GM18951 (cell line): ENCODE results near the gene FAM13A.
"Not testable (repeated sequence)": the region's sequence is repeated elsewhere in the genome, so short reads cannot be mapped to it uniquely, and the experiment has no call there.

Experiments used
- POLR2A ChIP-seq: IDR thresholded peaks from 4 replicates; pipeline ENCODE4 v1.6.1; 2011; ENCODE audit warnings: mild to moderate bottlenecking; ENCODE audit not compliant: insufficient read length, insufficient read depth; ENCODE audit errors: extremely low read depth
- in situ Hi-C: fragments of 300-500 bp; cut with MboI; formaldehyde crosslinking; loops from one replicate; pipeline ENCODE4 v1.12.0; 2022; ENCODE audit warnings: low sequenced_read_pairs, mixed read lengths, inconsistent platforms; ENCODE audit not compliant: unreplicated experiment

The FAM13A gene

DNA sequence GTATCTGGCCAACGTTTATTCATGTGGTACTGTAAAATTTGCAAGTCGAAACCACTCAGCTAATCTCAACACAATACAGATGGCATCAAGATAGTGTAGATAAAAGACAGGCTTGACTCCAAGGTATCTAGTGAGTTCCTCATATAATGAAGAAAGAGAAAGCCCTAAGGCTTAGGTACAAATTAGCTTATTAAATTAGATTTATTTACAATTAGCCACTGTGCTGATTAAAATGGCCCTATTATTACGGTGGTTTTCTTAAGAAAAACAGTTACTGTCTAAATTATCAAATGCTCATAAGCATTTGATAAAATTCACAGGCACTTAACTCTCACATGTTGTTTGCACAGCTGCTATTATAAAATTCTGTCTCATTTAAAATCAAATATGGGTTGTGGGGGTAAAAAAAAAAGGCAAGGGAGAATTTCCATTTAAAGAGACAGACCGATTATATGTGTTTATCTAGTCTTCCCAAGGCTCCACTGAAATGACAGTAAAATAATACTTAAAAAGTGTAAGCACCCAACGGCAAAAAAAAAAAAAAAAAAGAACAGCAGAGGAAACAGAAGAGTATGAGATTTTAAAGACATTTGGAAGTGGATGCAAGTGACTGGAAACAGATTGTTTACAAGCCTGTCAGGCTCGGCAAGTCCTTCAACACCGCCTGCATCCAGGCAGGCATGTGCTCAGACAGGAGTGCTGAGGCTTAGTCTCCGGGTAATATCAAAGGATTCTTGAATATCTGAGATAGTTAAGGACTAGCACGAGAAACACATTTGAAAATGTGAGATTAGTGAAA lies 55.1 kb downstream of the FAM13A start:
- in situ Hi-C loops: loop anchor here (25.0 kb wide), 1 partner anchor 315 kb away; the partner anchor contains the start of gene NAP1L5
- TF ChIP-seq POLR2A: no peak

DNA sequence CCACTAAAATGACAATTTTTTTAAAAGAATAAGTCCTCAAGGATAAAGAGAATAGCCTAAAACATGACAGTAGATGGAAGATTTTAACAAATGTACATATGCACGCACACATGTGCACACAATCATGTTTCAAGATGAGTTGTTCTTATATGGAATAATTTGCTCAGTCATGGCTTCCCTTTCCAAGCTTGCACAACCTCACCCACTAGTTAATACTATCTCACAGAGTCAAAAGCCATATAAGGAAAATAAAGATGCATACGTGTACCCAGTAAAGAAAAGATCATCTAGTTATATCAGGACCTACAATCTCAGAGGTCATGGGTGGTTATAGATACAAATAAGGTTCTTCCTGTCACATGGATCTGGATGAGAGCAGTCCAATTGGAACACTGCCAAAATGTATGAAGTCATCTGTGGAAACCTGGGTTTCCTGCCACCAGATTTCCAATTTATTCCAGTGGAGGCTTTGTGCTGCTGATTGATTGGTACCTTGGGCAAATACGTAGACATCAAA lies 56.1 kb downstream of the FAM13A start:
- in situ Hi-C loops: loop anchor here (25.0 kb wide), 1 partner anchor 314 kb away; the partner anchor contains the start of gene NAP1L5
- no peak for TF ChIP-seq POLR2A

GRCh38 chr4:89000382-89000781 lies 56.6 kb downstream of the FAM13A start:
- TF ChIP-seq POLR2A: no peak
- in situ Hi-C loops: loop anchor here (25.0 kb wide), 1 partner anchor 313 kb away; the partner anchor contains the start of gene NAP1L5

DNA sequence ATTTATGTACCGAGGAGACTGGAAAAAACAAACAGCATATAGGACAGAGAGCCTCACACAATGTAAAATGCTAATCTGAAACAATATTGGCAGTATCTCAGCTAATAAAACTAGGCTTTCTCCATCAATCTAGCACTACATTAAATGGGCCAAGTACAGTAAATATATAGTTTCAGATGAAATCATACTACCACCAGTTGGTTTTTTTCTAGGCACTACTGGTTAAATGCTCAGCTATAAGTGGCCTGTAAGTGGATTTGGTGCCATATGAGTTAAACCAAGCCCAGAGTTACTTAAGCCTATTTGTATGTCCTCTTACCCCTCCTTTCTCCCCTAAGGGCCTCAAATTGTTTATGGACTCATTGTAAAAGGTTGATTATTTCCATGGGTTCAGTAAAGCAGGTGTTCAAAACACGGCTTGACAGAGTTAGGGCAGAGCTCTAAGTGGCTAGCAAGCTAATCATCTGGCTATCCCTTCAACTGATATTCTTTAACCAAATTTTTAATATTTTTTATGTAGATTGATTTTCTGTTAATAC lies 57.5 kb downstream of the FAM13A start:
- TF ChIP-seq POLR2A: no peak
- in situ Hi-C loops: no loop called here

GRCh38 chr4:88998891-88999290 lies 58.1 kb downstream of the FAM13A start:
- TF ChIP-seq POLR2A: no peak

GRCh38 chr4:88998001-88998400 lies 59.0 kb downstream of the FAM13A start:
- in situ Hi-C loops: no loop called here
- TF ChIP-seq POLR2A: no peak

More at GRCh38 chr4:88998891-88999290, 58.1 kb downstream of the FAM13A start:
- in situ Hi-C loops: no loop called here

DNA sequence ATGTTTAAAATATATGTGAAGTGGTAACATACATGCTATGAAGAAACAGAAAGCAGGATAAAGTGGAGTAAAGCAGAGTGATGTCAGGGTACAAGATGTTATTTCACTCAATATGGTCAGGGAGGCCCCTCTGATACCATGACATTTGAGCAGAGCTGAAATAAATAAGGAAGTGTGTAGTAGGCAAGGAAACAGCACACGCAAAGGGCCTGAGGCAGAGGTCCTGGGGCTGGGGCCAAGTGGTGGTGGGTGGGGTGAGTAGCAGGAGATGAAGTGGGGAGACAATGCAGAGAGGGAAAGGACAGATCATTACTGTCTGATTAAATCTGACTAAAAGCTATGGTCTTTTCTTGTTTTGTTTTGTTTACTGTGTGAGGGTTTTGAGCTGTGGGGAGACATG lies 61.1 kb downstream of the FAM13A start:
- TF ChIP-seq POLR2A: no peak
- in situ Hi-C loops: no loop called here

DNA sequence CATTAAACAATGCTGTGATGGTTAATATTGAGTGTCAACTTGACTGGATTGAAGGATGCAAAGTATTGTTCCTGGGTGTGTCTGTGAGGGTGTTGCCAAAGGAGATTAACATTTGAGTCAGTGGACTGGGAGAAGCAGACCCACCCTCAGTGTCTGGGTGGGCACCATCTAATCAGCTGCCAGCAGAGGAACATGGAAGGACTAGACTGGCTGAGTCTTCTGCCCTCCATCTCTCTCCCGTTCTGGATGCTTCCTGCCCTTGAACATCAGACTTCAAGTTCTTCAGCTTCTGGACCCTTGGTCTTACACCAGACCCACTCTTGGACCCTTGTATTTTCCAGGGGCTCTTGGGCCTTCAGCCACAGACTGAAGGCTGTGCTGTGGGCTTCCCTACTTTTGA lies 61.7 kb downstream of the FAM13A start:
- in situ Hi-C loops: not testable (repeated sequence)

DNA sequence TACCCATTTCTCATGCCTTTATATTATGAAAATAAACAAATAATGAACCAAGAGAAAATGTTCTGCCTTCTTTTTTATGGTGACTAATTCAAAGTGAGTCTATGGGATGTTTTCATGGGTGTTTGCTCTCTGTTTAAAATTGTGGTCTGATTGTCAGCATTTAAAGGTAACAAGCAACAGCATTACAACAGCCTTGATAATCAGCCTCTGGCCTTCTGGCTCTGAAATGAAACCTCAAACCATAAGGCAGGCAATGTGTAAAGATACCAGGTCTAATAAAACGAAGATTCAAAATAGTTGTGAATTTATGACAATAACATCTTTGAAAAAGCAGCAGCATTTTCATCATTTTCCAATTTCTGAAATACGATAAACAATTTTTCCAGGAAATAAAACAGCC lies 63.7 kb downstream of the FAM13A start:
- in situ Hi-C loops: no loop called here
- TF ChIP-seq POLR2A: no peak

- no peak for TF ChIP-seq POLR2A
- in situ Hi-C loops: no loop called here
These were observed 65.2 kb downstream of the FAM13A start for GRCh38 chr4:88991746-88992145.

DNA sequence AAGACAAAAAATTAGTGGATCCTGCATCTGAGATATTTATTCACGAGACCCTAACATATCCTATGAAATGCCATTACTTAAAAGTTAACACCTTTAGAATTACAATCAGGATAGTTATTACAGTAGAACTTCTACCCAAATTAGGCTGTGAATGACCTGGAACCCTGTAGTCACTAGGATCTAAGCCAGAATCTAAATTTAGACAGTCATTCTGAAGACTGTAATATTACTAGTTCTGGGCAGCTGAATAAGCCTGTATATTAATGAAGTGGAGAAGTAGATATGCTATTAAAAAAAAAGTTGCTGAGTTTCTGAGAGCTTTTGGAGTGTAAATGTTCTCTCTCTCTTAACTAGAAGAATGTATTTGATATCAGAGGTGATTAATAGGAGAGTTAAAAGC lies 67.0 kb downstream of the FAM13A start:
- in situ Hi-C loops: no loop called here
- TF ChIP-seq POLR2A: no peak

DNA sequence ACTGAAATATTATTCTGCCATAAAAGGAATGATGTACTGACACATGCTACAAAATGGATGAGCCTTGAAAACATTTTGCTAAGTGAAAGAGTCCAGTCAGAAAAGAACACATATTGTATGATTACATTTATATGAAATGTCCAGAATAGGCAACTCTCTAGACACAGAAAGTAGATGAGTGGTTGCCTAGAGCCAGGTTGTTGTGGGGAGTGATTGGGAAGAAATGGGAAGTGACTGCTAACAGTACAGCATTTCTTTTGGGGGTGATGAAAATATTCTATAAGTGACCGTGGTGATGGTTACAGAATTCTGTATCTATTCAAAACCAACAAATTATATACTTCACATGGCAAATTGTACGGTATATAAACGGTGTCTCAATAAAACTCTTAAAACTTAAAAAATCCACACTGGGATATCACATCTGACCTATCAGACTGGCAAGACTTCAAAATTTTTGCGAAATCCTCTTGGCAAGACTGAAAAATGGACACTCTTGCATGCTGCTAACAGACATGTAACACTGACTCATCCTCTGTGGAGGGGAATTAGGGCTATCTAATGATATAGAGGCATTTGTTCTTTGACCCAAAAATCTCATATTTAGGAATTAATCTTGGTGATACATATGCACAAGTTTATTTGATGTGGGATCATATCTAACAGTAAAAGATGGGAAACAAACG lies 71.8 kb downstream of the FAM13A start:
- in situ Hi-C loops: no loop called here
- no peak for TF ChIP-seq POLR2A

GRCh38 chr4:88982757-88983156 lies 74.2 kb downstream of the FAM13A start:
- no peak for TF ChIP-seq POLR2A
- in situ Hi-C loops: no loop called here
